ENCODE data around the gene STRN. TPM values are rescaled to one million over a fixed set of nuclear protein-coding genes. Genes with fewer than 3 reads are reported as not detected.

STRN gene
- total RNA-seq, 1 donor from 2014 or later, result 13.5 TPM

GRCh38 chr2:36859366-36859792 is 107.0 kb downstream of the STRN start:
- Histone ChIP-seq H3K4me3 (ENCODE audit: low read depth, low read length) (no peak overlapping the region), H3K27me3 (ENCODE audit: control insufficient read depth, insufficient read depth, low read length) (no peaks in the 10 kb centered on the region), H3K36me3 (ENCODE audit: control insufficient read depth, insufficient read depth, low read length) (no peaks in the 10 kb centered on the region)
- DNase-seq (ENCODE audit: low read depth), result no peak
- TF ChIP-seq CTCF (IDR thresholded peaks at IDR 0.05; ENCODE audit: insufficient read depth, low read length, poor library complexity, severe bottlenecking), result no peak

- no peaks in the 10 kb centered on the region for H3K36me3 ChIP-seq (ENCODE audit: control insufficient read depth, insufficient read depth, low read length)
- no peak overlapping the region for H3K4me3 ChIP-seq (ENCODE audit: low read depth, low read length)
- DNase-seq (ENCODE audit: low read depth), result no peak
- no peaks in the 10 kb centered on the region for H3K27me3 ChIP-seq (ENCODE audit: control insufficient read depth, insufficient read depth, low read length)
- no peak for TF ChIP-seq CTCF (IDR thresholded peaks at IDR 0.05; ENCODE audit: insufficient read depth, low read length, poor library complexity, severe bottlenecking)
These were observed 107.6 kb downstream of the STRN start for GRCh38 chr2:36858551-36859365.

GRCh38 chr2:36857713-36858112 is 108.6 kb downstream of the STRN start:
- H3K4me3 ChIP-seq (ENCODE audit: low read depth, low read length), result no peak overlapping the region
- DNase-seq (ENCODE audit: low read depth), result no peak
- TF ChIP-seq CTCF (IDR thresholded peaks at IDR 0.05; ENCODE audit: insufficient read depth, low read length, poor library complexity, severe bottlenecking), result no peak
- no peaks in the 10 kb centered on the region for H3K27me3 ChIP-seq (ENCODE audit: control insufficient read depth, insufficient read depth, low read length)
- H3K36me3 ChIP-seq (ENCODE audit: control insufficient read depth, insufficient read depth, low read length), result no peaks in the 10 kb centered on the region

- H3K4me3 ChIP-seq (ENCODE audit: low read depth, low read length), result no peak overlapping the region
- no peak for TF ChIP-seq CTCF (IDR thresholded peaks at IDR 0.05; ENCODE audit: insufficient read depth, low read length, poor library complexity, severe bottlenecking)
- H3K36me3 ChIP-seq (ENCODE audit: control insufficient read depth, insufficient read depth, low read length), result no peaks in the 10 kb centered on the region
- H3K27me3 ChIP-seq (ENCODE audit: control insufficient read depth, insufficient read depth, low read length), result no peaks in the 10 kb centered on the region
- no peak for DNase-seq (ENCODE audit: low read depth)
These were observed 110.9 kb downstream of the STRN start for GRCh38 chr2:36855429-36855828.

GRCh38 chr2:36854241-36854640 is 112.1 kb downstream of the STRN start:
- no peak overlapping the region for H3K4me3 ChIP-seq (ENCODE audit: low read depth, low read length)
- H3K36me3 ChIP-seq (ENCODE audit: control insufficient read depth, insufficient read depth, low read length), result no peaks in the 10 kb centered on the region
- TF ChIP-seq CTCF (IDR thresholded peaks at IDR 0.05; ENCODE audit: insufficient read depth, low read length, poor library complexity, severe bottlenecking), result no peak
- no peaks in the 10 kb centered on the region for H3K27me3 ChIP-seq (ENCODE audit: control insufficient read depth, insufficient read depth, low read length)
- no peak for DNase-seq (ENCODE audit: low read depth)

- H3K27me3 ChIP-seq (ENCODE audit: control insufficient read depth, insufficient read depth, low read length), result no peaks in the 10 kb centered on the region
- no peak for TF ChIP-seq CTCF (IDR thresholded peaks at IDR 0.05; ENCODE audit: insufficient read depth, low read length, poor library complexity, severe bottlenecking)
- H3K4me3 ChIP-seq (ENCODE audit: low read depth, low read length), result no peak overlapping the region
- no peak for DNase-seq (ENCODE audit: low read depth)
- H3K36me3 ChIP-seq (ENCODE audit: control insufficient read depth, insufficient read depth, low read length), result no peaks in the 10 kb centered on the region
These were observed 117.1 kb downstream of the STRN start for GRCh38 chr2:36849265-36849664.

All from kidney epithelial cell (primary cell).